Ovary (tissue), 9 donors: ENCODE measurements around the gene GSK3B. TPM values are rescaled to one million over a fixed set of nuclear protein-coding genes. Genes with fewer than 3 reads are reported as not detected.

Source experiments
- DNase-seq, 5 donors: peaks; one replicate each; pipeline ENCODE4 v3.0.0-alpha.2; 2019 to 2020
- H3K27ac ChIP-seq, 2 donors: fragments of 200-600 bp; one replicate each; pipeline versions ENCODE4 v1.5.1 to v1.8.0; 2019 to 2022
- H3K27me3 ChIP-seq: fragments of 200-600 bp; one replicate; pipeline ENCODE4 v1.8.0; 2022
- H3K36me3 ChIP-seq: fragments of 200-600 bp; sonication (generic); one replicate; pipeline ENCODE4 v1.5.1; 2019
- H3K4me1 ChIP-seq: one replicate; pipeline ENCODE4 v1.8.1; 2013; ENCODE audit warnings: mild to moderate bottlenecking, moderate library complexity; ENCODE audit not compliant: insufficient read depth
- H3K4me3 ChIP-seq: fragments of 200-600 bp; sonication (generic); one replicate; pipeline ENCODE4 v1.5.1; 2017
- H3K9me3 ChIP-seq, 2 donors: fragments of 200-600 bp in 1 of 2; sonication (generic) in 1 of 2; one replicate each; pipeline versions ENCODE4 v1.5.1 to v1.8.1; 2013 to 2019; ENCODE audit warnings: mild to moderate bottlenecking in 1 of 2, moderate library complexity in 1 of 2
- EP300 ChIP-seq: sonication (generic); formaldehyde crosslinking; IDR thresholded peaks from one replicate; pipeline ENCODE4 v1.6.1; 2017; ENCODE audit warnings: antibody characterized with exemption
- POLR2A ChIP-seq: fragments of 450-650 bp; IDR thresholded peaks from one replicate; pipeline ENCODE4 v1.6.1; 2017; ENCODE audit warnings: antibody characterized with exemption, mild to moderate bottlenecking, moderate library complexity
- WGBS, 3 donors: extraction: QIAGEN DNeasy Blood & Tissue Kit in 1 of 3; methylation state at CpG; one replicate each; pipeline versions ENCODE4 v1.1.5 to v1.1.7; 2013 to 2017; 5-methylcytosine and 5-hydroxymethylcytosine counted together
- intact Hi-C, 4 donors: fragments of 100-400 bp; cut with DNase I; formaldehyde crosslinking; loops; one replicate each; pipeline versions ENCODE4 v1.11.0 to v1.15.1; 2022 to 2023
- polyA plus RNA-seq, 2 donors: library from polyadenylated mRNA; stranded (reverse); fragments of 200-250 nt in 1 of 2; fragments of 350-450 nt in 1 of 2; fragmentation: Illumina TruSeq in 1 of 2; extraction: RNeasy Lipid Tissue Mini Kit (QIAGEN cat#74804) in 1 of 2; gene quantifications; one replicate each; pipeline ENCODE4 v1.2.3, GENCODE V29; 2013 to 2014
- total RNA-seq, 7 donors: library from RNA; depleted of rRNA in 2 of 7; stranded (reverse); fragments of >200 nt in 2 of 7; fragmentation: NEBNext Ultra II Directional in 3 of 7; extraction: Animal tissue kit (Norgen Biotek cat#: 25700) in 3 of 7; gene quantifications; one replicate each; pipeline versions ENCODE4 v1.1.0 to v1.2.4, GENCODE V29; 2016 to 2023
- TF ChIP-seq, protein P1 (sequence below), 3 donors: fragments of 450-650 bp in 2 of 3; fragments of 200-600 bp in 1 of 3; IDR thresholded peaks; one replicate each; pipeline versions ENCODE4 v1.5.1 to v1.8.0; 2016 to 2022; ENCODE audit warnings: antibody characterized with exemption in 3 of 3, mild to moderate bottlenecking in 1 of 3
- donor health status: DM: no; HTN: no; CAD: no; lungs with moderate emphysema.
- donor health status: DM: no; HTN: no; CAD: no.
- donor health status: Bipolar disorder and iron deficiency.
- donor health status: DM: yes; HTN: yes; CAD: no.
- donor health status: DM: no; HTN: no; CAD: no.
- donor health status: DM: yes; HTN: yes; CAD: no.

The GSK3B gene
- total and polyA plus RNA-seq, 9 donors = 8.3 to 38.4 (median 25.3) TPM

DNA sequence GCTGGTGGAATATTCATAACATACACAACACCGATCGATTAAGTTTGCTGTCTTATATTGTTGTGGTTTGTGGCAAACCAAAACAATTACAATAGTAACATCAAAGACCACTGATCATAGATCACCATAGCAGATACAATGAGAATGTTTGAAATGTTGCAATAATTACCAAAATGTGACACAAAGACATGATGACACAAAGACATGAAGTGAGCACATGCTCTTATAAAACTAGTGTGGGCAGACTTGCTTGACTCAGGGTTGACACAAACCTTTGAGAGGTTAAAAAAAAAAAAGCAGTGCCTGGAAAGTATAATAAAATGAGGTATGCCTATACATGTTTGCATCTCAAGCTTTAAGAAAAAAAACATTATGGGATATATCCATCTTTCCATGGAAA lies 182.0 kb downstream of the GSK3B start:
- intact Hi-C loops = no loop called here
- H3K4me1 ChIP-seq = peaks cover 2% of the 10 kb centered on the region
- no peak for DNase-seq
- WGBS, 3 donors = 31 to 85% (median 47%) methylated on average over 2 of the region's 2 CpGs
- no peaks in the 10 kb centered on the region for H3K27me3 ChIP-seq
- no peak overlapping the region for H3K27ac ChIP-seq
- no peaks in the 10 kb centered on the region for H3K9me3 ChIP-seq
- no peak for TF ChIP-seq POLR2A
- TF ChIP-seq, protein P1, sequence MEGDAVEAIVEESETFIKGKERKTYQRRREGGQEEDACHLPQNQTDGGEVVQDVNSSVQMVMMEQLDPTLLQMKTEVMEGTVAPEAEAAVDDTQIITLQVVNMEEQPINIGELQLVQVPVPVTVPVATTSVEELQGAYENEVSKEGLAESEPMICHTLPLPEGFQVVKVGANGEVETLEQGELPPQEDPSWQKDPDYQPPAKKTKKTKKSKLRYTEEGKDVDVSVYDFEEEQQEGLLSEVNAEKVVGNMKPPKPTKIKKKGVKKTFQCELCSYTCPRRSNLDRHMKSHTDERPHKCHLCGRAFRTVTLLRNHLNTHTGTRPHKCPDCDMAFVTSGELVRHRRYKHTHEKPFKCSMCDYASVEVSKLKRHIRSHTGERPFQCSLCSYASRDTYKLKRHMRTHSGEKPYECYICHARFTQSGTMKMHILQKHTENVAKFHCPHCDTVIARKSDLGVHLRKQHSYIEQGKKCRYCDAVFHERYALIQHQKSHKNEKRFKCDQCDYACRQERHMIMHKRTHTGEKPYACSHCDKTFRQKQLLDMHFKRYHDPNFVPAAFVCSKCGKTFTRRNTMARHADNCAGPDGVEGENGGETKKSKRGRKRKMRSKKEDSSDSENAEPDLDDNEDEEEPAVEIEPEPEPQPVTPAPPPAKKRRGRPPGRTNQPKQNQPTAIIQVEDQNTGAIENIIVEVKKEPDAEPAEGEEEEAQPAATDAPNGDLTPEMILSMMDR (IDR thresholded peaks at IDR 0.05) = no peak
- TF ChIP-seq EP300 = no peak
- no peaks in the 10 kb centered on the region for H3K36me3 ChIP-seq
- no peak overlapping the region for H3K4me3 ChIP-seq

DNA sequence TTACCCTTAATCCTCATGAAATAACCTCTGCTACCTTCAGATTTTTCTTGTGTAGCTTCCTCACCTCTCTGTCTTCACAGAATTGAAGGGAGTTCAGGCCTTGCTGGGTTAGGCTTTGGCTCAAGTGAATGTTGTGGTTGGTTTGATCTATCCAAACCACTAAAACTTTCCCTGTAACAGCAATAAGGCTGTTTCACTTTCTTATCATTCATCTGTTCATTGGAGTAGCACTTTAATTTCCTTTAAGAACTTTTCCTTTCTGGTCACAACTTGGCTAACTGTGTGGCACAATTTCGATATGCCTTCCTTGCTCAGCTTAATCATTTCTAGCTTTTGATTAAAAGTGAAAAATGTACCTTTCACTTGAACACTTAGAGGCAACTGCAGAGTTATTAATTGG lies 182.5 kb downstream of the GSK3B start:
- intact Hi-C loops = no loop called here
- no peak overlapping the region for H3K4me3 ChIP-seq
- no peaks in the 10 kb centered on the region for H3K36me3 ChIP-seq
- no peaks in the 10 kb centered on the region for H3K27me3 ChIP-seq
- WGBS, 3 donors = 71 to 88% (median 82%) methylated on average over 1 of the region's 1 CpG
- TF ChIP-seq EP300 (no peak), POLR2A (no peak)
- TF ChIP-seq, protein P1 (IDR thresholded peaks at IDR 0.05) = no peak
- H3K27ac ChIP-seq = no peak overlapping the region
- H3K9me3 ChIP-seq = no peaks in the 10 kb centered on the region
- peaks cover 2% of the 10 kb centered on the region for H3K4me1 ChIP-seq
- no peak for DNase-seq

DNA sequence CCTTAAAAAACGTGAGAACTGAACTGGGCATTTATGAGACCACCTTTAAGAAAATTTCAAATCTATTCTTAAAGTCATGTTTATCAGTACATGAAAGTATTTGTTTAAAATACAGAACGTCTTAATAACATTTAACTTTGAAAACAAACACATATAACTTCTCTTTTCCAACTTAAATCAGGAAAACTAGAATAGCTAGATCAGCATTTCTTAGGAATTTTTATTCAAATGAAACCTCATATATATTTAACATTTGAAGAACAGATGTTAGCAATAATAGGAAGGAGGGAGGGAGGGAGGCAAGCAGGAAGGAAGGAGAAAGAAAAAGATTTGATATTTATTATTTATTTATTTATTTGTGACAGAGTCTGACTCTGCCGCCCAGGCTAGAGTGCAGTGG lies 192.2 kb downstream of the GSK3B start:
- no peak overlapping the region for H3K27ac ChIP-seq
- H3K36me3 ChIP-seq = no peaks in the 10 kb centered on the region
- no peak for TF ChIP-seq EP300
- TF ChIP-seq POLR2A = no peak
- TF ChIP-seq, protein P1 (IDR thresholded peaks at IDR 0.05) = no peak
- H3K27me3 ChIP-seq = no peaks in the 10 kb centered on the region
- DNase-seq = no peak
- H3K4me1 ChIP-seq = no peaks in the 10 kb centered on the region
- intact Hi-C loops = loop anchor here in 1 of 4 donors (10.0 kb wide), 1 partner anchor 293 kb away; no protein-coding TSS in a partner anchor
- WGBS, 3 donors = 27 to 53% (median 31%) methylated on average over 3 of the region's 3 CpGs
- no peak overlapping the region for H3K4me3 ChIP-seq
- no peaks in the 10 kb centered on the region for H3K9me3 ChIP-seq

DNA sequence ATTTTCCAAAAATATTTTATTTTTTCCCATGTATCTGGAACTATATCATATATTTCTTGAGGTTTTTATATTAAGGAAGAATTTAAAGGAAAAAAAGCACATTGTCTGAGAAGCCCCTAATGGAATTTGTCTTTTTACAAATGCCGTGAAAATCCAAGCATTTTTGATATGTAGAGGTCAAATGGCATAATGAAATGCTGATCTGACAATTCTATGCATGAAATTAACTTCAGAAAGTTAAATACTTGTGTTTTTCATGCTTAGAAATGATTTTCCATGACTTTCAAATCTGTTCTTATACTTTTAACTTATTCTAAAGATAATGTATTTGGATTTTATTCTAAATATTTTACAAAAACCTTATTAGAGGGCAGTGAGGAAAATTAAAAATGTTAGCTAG lies 193.1 kb downstream of the GSK3B start:
- intact Hi-C loops = loop anchor here in 1 of 4 donors (10.0 kb wide), 1 partner anchor 294 kb away; no protein-coding TSS in a partner anchor
- no peaks in the 10 kb centered on the region for H3K4me1 ChIP-seq
- TF ChIP-seq EP300 = no peak
- no peak for TF ChIP-seq POLR2A
- TF ChIP-seq, protein P1 (IDR thresholded peaks at IDR 0.05) = no peak
- no peak overlapping the region for H3K4me3 ChIP-seq
- no peaks in the 10 kb centered on the region for H3K36me3 ChIP-seq
- no peak for DNase-seq
- no peak overlapping the region for H3K27ac ChIP-seq
- no peaks in the 10 kb centered on the region for H3K9me3 ChIP-seq
- H3K27me3 ChIP-seq = no peaks in the 10 kb centered on the region
- WGBS, 3 donors = 43 to 76% (median 72%) methylated on average over 1 of the region's 1 CpG
